Mucosa of descending colon (tissue), 3 donors: ENCODE measurements around the gene CKS2. TPM values are rescaled to one million over a fixed set of nuclear protein-coding genes. Genes with fewer than 3 reads are reported as not detected.
"Not testable (repeated sequence)": the region's sequence is repeated elsewhere in the genome, so short reads cannot be mapped to it uniquely, and the experiment has no call there.

Experiments
- ATAC-seq: fragments of 200-7000 bp; cut with Tn5 transposase; one replicate; pipeline ENCODE4 v1.9.1; 2020; ENCODE audit warnings: mild to moderate bottlenecking, moderate library complexity
- DNase-seq, 3 donors: peaks; one replicate each; pipeline ENCODE4 v3.0.0-alpha.2; 2020
- H3K36me3 ChIP-seq: fragments of 200-600 bp; one replicate; pipeline ENCODE4 v1.8.0; 2021; ENCODE audit warnings: low read depth, mild to moderate bottlenecking
- H3K4me1 ChIP-seq: fragments of 200-600 bp; one replicate; pipeline ENCODE4 v1.8.0; 2021; ENCODE audit warnings: low read depth, mild to moderate bottlenecking
- H3K4me3 ChIP-seq: fragments of 200-600 bp; one replicate; pipeline ENCODE4 v1.8.0; 2021; ENCODE audit warnings: mild to moderate bottlenecking
- H3K9me3 ChIP-seq: fragments of 200-600 bp; one replicate; pipeline ENCODE4 v1.8.0; 2021; ENCODE audit warnings: mild to moderate bottlenecking
- CTCF ChIP-seq: fragments of 200-600 bp; IDR thresholded peaks from one replicate; pipeline ENCODE4 v1.8.0; 2022; ENCODE audit warnings: antibody characterized with exemption, mild to moderate bottlenecking
- intact Hi-C, 2 donors: fragments of 100-400 bp; cut with DNase I in 1 of 2; cut with micrococcal nuclease in 1 of 2; formaldehyde crosslinking; loops; one replicate each; pipeline versions ENCODE4 v1.11.0 to v1.11.1; 2022; cut with DNase I, micrococcal nuclease
- total RNA-seq, 3 donors: library from RNA; stranded (reverse); fragmentation: NEBNext Ultra II Directional in 2 of 3; extraction: Animal tissue kit (Norgen Biotek cat#: 25700) in 2 of 3; gene quantifications; one replicate each; pipeline versions ENCODE4 v1.2.1 to v1.2.4, GENCODE V29; 2021 to 2023
- donor health status: DM: no; HTN: no; CAD: no; lungs with moderate emphysema.
- donor health status: DM: no; HTN: no; CAD: no.
- donor health status: DM: no; HTN: yes; CAD: no.

The CKS2 gene
- total RNA-seq, 3 donors from 2014 or later: 13.1 to 49.2 (median 15.4) TPM

- Histone ChIP-seq H3K4me3 (no peak overlapping the region), H3K4me1 (no peaks in the 10 kb centered on the region), H3K9me3 (no peaks in the 10 kb centered on the region), H3K36me3 (peaks cover 32% of the 10 kb centered on the region)
- no peak for TF ChIP-seq CTCF
- no peak for DNase-seq
- intact Hi-C loops: no loop called here
- no peak for ATAC-seq
Observed at GRCh38 chr9:89330513-89330912, 19.5 kb downstream of the CKS2 start.

- TF ChIP-seq CTCF: no peak
- no peak for DNase-seq
- intact Hi-C loops: no loop called here
- Histone ChIP-seq H3K4me1 (no peaks in the 10 kb centered on the region), H3K9me3 (no peaks in the 10 kb centered on the region), H3K4me3 (no peak overlapping the region), H3K36me3 (no peaks in the 10 kb centered on the region)
- ATAC-seq: no peak
Observed at GRCh38 chr9:89339807-89340206, 28.8 kb downstream of the CKS2 start.

- DNase-seq (no peak), ATAC-seq (no peak)
- intact Hi-C loops: no loop called here
- no peak for TF ChIP-seq CTCF
- Histone ChIP-seq H3K4me1 (no peaks in the 10 kb centered on the region), H3K4me3 (no peak overlapping the region), H3K36me3 (no peaks in the 10 kb centered on the region), H3K9me3 (no peaks in the 10 kb centered on the region)
Observed at GRCh38 chr9:89340332-89340731, 29.3 kb downstream of the CKS2 start.

- Histone ChIP-seq H3K4me3 (no peak overlapping the region), H3K36me3 (no peaks in the 10 kb centered on the region), H3K4me1 (no peaks in the 10 kb centered on the region), H3K9me3 (no peaks in the 10 kb centered on the region)
- intact Hi-C loops: no loop called here
- TF ChIP-seq CTCF: no peak
- DNase-seq: no peak
- no peak for ATAC-seq
Observed at GRCh38 chr9:89342213-89342612, 31.2 kb downstream of the CKS2 start.

- intact Hi-C loops: no loop called here
- Histone ChIP-seq H3K4me1 (no peaks in the 10 kb centered on the region), H3K9me3 (no peaks in the 10 kb centered on the region), H3K4me3 (no peak overlapping the region), H3K36me3 (no peaks in the 10 kb centered on the region)
- no peak for ATAC-seq
- no peak for DNase-seq
- TF ChIP-seq CTCF: no peak
Observed at GRCh38 chr9:89342948-89343347, 32.0 kb downstream of the CKS2 start.

- DNase-seq, H3K4me3 ChIP-seq, H3K9me3 ChIP-seq, intact Hi-C loops, H3K4me1 ChIP-seq, H3K36me3 ChIP-seq, ATAC-seq: not testable (repeated sequence)
Observed at GRCh38 chr9:89343812-89344211, 32.8 kb downstream of the CKS2 start.
